Limb (tissue), 2 donors: ENCODE data around the gene AGBL4.

Experiments used
- DNase-seq, 2 donors: peaks; one replicate each; pipeline ENCODE4 v3.0.0-alpha.2; 2016; ENCODE audit errors: extremely low spot score in 2 of 2

The AGBL4 gene

DNA sequence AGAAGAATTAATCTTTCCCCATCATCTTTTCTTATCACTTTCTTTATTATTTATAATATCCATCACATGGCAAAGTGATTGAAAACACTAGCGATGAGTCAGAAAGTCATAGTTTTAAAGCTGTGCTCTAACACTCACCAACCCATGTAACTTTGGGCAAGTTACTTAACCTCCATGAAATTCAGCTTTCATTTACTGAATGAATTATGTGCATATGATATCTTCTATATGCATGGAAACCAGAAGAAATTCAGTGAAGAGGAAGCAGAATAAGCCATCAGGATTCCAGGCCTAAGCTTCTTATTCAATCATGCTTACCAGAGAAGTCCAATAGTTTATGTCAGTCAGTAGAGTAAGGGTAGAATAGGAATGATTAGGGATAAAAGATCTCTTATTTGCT is 300.1 kb downstream of the AGBL4 start:
- no peak for DNase-seq

DNA sequence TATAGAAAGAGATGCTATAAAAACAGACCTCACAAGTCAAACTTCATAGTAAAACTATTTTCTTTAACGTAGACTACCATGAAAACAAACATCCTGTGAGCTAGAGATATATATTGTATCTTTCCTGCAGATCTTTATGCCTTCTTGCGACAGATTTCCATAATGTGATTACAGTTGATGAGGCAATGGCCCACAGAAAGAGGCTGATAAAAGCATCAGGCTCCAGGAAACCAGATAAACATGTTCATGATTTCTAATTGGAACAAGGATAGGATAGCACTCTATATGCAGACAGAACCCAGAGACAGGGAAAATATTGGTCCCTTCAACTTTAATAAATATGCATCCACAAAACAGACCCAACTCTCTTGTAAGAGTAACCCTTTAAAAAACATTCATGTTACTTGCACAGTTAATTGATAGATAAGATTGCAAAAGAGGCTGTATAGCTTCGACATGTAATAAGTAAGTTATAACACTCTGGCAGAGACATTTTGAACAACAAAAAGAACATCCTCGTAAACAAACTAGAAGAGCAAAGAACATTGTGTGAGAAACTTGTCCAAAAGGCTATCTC is 329.4 kb downstream of the AGBL4 start:
- no peak for DNase-seq

DNA sequence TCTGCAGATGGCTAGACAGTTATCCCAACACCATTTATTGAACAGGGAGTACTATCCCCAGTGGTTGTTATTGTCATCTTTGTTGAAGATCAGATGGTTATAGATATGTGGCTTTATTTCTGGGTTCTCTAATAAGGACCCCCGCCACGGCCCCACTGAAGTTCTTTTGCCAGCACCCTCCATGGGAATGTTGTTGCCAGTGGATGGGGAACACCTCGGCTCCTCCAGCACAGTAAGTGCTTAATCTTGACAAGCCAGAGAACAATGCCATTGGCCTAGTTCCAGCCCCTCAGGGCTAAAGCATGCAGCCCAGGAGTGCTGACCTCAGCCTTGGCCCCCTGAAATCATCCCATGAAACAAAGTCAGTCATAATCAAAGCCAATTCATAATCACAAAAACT is 337.6 kb downstream of the AGBL4 start:
- no peak for DNase-seq

DNA sequence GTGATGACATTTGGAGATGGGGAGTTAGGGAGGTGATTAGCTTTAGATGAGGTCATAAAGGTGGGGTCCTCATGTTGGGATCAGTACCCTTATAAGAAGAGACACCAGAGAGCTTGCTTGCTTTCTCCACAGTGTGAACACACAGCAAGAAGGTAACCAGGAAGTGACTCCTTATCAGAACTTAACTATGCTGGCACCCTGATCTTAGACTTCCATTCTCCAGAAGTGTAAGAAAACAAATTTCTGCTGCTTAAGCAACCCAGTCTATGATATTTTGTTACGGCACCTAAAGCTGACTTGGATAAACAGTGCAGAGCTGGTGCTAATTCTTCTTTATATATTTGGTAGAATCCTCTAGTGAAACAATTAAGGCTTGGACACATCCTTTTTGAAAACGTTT is 346.0 kb downstream of the AGBL4 start:
- DNase-seq: no peak

DNA sequence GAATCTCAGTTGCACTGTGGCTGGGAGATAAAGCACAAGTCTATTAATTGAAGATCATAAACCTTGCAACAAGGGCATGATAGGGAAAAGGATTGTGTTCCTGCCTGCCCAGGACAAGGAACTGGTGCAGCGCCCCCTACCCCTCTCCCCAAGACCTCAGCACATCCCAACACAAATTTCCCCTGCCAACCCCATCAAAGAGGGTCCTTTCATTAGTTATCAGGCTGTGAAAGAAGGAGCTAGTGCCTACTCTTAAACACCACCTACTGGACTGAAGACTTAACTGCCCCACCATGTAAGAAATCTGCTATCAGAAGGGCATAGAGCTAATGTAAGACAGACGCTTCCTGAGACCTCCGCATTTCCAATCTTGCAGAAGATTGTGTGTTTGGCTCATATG is 372.6 kb downstream of the AGBL4 start:
- no peak for DNase-seq

DNA sequence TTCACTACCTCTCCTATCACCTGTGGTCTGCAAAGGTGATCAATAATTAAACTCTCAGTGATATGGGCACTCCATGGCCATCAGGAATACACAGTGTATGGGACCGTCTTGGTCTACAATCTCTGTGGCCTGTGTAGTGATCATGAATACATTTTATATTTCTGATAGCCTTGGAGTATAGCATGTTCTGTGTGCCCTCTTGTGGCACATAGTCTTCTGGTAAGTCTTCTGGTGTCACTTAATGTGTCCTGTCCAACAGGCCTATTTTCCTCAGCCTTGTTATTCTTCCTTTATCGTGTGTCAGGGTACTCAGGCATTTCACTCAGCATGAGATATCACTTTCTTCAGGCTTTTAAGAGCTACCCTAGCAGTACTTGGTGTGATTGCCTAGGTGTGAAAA is 393.6 kb downstream of the AGBL4 start:
- DNase-seq: no peak

DNA sequence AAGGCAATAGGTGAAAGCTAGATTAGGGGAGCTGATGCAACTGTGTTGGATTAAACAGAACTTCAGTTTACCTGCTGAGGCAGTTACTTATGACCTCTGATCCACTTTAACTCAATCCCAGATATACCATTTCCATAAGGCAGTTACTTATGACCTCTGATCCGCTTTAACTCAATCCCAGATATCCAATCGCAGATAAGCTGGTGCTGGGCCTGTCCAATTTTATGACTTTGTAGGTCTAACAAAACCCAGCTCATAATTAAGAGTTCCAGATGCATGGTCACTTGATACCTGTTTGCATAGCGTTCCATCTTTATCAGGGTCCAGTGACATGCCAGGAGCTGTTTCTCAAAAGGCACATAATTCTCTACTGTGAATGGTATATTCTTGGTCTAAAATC is 396.0 kb downstream of the AGBL4 start:
- DNase-seq: no peak

DNA sequence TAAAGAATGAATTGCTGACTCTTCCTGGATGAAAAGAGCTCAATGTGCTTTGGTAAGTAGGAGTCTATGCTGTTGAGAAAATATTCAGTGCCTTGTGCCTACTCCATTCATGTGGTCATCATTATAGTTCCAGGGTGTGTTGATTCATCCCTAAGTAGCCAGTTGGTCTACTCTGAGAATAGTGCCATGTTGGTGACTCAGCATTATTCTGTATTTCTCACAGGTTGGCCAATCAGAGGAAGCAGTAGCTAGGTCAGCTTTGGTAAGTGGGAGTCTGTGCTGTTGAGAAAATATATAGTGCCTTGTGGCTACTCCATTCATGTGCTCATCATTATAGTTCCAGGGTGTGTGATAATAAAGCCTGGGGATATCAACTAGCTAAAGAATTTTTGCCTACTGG is 397.3 kb downstream of the AGBL4 start:
- DNase-seq: no peak

DNA sequence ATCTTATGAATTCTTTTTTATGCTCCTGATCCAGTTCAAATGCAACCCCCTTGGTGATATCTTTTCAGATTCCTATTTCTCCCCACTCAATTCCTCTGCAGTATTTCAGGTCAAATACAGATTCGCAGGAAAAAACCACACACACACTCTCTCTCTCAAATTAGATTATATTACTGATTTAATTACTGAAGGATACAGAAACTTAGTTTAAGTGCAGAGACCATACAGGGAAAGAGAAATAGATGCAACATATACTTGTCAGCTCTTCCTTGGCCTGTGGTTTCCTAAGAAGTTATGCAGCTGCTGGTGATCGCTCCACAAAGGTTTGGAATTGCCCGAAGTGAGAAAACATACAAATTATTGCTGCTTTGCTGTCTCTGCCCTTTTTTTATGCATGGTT is 400.9 kb downstream of the AGBL4 start:
- no peak for DNase-seq

DNA sequence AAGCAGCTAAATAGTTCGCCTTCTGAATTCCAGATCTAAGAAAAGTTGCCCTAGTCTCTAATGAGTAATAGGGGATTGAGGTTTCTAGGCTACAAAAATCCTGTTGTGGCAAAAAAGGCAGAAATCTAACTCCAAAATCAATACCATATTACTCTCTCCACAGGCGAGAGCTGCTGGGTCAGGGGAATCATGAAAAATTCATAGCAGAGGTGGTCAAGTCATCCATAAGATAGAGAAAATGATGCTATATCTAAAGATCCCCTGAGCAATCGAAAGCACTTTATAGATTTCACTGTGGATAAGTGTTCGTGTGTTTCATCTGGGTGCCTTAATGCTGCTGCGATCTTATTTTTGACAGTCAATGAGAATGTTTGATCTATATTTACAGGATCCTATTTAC is 417.7 kb downstream of the AGBL4 start:
- no peak for DNase-seq

DNA sequence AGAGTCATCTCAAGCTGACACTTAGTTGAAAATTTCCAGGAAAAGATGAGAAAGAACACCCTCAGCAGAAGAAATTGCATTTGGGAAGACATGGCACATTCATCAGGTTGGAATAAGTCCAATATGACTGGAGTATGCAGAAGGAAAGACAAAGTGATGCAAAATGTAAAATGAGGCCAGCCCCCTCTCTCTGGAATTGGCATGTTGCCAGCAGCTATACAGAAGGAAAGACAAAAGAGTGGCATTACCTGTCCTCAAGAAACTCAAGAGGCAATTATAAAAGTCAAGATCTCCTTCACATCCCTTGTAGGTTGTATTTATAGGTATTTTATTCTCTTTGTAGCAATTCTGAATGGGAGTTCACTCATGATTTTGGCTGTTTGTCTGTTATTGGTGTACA is 426.3 kb downstream of the AGBL4 start:
- DNase-seq: no peak

DNA sequence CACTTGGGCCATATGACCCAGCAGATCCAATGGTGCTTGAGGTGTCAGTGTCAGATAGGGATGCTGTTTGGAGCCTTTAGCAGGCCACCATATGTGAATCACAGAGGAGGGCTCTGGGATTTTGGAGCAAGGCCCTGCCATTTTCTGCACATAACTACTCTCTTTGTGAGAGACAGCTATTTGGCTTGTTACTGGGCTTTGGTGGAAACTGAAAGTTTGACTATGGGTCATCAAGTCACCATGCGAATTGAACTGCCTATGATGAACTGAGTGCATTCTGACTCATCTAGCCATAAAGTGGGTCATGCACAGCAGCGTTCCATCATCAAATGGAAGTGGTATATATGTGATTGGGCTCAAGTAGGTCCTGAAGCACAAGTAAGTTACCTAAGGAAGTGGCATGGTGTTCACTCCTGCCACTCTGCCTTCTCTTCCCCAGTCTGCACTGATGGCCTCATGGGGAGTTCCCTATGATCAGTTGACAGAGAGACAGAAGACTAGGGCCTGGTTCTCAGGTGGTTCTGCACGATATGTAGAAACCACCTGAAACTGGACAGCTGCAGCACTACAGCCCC is 447.3 kb downstream of the AGBL4 start:
- DNase-seq: no peak

DNA sequence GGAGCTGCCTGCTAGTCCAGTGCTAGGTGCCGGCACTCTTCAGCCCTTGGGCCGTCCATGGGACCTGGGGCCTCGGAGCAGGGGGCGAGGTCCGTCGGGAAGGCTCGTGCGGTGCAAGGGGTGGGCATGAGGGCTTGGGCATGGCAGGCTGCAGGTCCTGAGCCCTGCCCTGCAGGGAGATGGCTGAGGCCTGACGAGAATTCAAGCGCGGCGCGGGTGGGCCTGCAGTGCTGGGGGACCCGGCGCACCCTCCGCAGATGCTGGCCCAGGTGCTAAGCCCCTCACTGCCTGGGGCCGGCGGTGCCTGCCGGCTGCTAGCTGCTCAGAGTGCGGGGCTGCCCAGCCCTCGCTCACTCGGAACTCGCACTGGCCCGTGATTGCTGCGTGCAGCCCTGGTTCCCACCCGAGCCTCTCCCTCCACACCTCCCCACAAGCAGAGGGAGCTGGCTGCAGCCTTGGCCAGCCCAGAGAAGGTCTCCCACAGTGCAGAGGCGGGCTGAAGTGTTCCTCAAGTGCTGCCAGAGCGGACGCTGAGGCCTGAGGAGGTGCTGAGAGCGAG is 467.0 kb downstream of the AGBL4 start:
- no peak for DNase-seq

DNA sequence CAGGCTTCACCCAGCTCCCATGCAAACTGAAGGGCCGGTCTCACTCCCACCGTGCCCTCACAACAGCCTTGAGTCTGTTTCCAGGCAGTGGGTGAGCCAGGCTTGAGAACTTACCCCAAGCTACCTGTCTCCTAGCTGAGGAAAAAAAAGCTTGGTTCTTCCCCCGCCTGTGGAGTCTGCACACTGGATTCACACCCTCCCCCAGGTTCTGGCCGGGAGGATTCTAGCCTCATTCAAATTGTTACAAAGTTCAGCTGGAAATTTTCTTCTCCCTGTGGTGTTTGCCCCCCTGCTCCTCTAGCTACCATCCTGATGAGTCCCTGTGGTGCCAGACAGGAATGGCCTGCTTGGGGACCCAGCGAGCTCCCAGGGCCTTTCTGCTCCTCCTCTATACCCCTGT is 471.7 kb downstream of the AGBL4 start:
- DNase-seq: no peak

DNA sequence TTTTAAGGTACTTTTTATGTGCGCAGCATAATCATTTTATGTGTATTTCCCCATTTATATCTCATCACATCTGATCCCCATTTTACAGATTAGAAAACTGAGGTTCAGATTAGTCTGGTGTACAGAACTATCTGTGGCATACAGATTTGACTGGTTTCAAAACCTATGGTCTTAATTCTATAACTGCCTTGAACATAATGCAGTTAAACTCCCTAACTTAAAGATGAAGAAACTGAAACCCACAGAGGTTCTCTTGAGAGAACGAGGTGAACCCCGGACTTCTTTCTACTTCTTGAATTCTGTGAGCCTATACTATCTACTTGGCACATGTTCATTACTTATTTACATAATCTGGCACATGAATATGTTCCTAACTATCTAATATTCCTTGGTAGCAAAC is 479.1 kb downstream of the AGBL4 start:
- DNase-seq: no peak

DNA sequence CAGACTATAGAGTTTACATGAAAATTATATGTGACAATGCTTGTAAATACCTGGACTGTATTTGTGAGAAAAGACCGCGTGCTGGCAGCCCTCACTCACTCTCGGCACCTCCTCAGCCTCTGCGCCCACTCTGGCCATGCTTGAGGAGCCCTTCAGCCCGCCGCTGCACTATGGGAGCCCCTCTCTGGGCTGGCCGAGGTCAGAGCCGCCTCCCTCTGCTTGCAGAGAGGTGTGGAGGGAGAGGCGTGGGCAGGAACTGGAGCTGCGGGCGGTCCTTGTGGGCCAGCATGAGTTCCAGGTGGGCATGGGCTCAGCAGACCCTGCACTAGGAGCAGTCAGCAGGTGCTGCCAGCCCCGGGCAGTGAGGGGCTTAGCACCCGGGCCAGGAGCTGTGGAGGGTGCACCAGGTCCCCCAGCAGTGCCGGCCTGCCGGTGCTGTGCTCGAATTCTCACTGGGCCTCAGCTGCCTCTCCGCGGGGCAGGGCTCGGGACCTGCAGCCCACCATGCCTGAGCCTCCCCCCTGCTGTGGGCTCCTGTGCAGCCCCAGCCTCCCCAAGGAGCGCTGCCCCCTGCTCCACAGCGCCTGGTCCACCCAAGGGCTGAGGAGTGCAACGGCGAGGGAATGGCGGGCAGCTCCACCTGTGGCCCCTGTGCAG is 482.5 kb downstream of the AGBL4 start:
- no peak for DNase-seq

DNA sequence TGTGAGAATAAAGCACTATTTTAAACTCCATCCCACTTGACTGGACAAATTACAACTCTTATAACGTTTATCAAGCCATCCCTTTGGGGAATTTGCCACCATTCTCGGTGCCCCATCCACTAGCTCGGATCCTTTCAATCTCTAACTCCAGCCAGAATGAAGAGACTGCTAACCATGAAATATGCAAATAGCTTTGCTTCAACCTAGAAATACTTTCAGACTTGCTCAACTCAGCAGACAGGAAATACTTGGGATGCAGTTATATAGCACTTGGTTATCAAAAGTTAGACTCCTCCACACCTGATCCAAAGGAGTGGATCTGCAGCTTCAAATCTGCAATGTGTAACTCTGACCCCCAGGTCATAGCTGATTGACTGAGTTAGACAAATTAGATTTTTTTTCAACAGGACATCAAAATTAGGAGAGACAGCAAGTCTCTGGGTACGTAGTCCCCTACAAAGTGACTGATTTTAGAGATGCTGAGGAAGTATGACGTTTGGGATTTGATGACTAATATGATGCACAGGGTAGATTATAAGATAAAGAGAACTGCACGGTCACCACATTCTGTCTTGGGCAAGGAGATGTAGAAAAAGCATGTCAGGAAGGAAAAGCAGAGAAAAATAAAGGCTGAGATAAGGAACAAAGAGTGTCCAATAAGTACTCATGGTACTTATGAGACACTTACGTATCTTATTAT is 496.0 kb downstream of the AGBL4 start:
- no peak for DNase-seq

DNA sequence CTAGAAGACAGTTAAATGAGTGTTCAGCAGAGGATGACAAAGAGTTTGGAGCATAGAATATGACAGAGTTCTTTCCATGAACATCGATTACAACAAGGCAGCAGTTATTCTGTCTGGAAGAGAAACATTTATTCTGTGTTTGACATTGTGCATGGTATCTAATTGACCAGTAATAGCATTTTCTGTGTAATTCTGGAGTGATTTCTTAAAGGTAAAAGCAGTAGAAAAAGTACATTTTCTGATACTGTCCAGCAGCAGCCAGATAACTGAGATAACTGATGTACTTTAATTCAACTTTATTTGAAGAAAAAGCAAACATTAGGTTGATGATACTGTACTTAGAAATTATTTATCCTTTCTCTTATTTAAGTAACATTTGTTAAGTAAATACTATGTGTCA is 497.1 kb downstream of the AGBL4 start:
- no peak for DNase-seq

DNA sequence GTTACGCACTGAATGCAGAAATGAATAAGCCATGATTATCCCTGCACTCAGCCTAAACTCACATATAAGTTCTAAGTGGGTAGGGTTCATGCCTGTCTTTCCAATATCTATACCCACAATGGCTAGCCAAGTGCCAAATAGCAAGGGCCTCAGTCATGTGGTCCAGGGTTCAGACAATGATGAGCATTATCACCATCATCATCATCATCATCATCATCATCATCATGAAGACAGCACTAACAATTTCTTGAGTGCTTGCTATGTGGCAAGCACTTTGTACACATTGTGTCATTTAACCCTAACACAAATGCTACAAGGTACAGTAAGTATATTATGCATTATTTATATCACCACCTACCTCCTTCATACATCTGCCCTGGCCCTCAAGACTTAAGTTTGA is 500.0 kb downstream of the AGBL4 start:
- no peak for DNase-seq

DNA sequence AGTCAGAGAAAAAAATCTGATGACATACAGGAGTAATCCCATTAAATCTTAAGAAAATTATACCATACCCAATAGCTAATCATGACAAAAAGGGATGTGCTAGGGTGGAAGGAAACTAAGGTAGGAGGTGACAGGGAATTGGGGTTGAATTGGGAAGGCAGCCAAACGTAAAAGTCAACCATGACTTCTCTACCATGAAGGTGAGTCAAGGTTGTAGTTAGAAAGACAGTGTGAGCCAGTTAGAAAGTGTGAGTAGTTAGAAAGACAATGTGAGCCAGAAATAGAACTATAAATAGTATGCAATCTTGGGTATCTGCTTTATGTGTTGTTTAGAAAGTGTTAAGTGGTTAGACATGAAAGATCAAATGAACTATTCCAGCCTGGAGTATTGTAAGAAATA is 556.8 kb downstream of the AGBL4 start:
- no peak for DNase-seq

DNA sequence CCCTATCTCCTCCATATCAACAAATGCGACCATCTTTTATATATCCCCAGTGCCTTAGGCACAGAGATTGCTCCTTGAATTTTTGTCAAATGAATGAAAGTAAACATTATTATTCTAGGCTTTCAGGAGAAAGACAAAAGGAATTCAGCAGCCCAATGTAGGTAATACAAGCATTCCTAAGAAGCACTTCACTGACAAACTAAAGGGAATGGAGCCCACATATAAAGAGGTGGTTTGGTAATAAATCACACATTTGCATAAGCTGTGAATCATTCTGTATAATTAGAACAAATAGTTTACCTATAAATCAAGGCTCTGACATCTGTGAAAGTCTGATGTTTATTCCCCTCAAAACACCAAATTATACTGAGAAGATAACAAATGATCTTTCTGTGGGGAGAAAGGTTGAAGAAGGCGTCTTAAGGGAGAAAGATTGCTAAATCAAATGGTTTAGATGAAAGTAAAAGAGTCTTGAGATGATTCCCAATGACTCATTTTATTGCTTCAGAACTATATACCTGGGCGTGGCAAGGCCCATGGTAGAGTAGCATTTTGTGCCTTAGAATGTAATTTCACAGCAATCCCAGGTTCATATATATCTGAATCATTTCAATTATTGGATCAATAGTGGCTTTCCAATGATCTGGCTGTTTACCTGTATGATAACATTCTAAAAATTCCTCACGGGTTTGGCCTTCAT is 558.1 kb downstream of the AGBL4 start:
- no peak for DNase-seq

DNA sequence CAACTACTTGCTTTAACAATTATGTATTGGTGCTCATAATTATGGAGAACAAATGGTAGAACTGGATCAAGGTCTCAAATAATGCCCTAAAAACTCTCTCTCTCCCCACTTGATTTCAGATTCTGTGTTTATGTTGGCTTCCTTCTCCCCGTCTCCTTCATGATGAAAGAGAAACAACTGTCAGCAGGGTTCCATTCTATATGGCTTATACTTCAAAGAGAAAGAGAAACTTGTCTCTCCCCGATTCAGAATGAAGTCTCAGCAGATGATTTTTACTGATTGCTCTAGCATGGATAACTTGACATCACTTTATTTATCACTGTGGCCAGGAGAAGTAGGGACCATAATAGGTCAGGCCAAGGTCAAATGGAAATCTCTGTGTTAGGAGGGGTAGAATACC is 575.6 kb downstream of the AGBL4 start:
- no peak for DNase-seq
